Measurements from ENCODE around the gene CACNA1B. TPM values are rescaled to one million over a fixed set of nuclear protein-coding genes. Genes with fewer than 3 reads are reported as not detected.

Gene CACNA1B
- polyA plus RNA-seq, 2 of the 4 experiments (the other 2 are of a cell fraction) = 0.03 to 0.06 TPM

DNA sequence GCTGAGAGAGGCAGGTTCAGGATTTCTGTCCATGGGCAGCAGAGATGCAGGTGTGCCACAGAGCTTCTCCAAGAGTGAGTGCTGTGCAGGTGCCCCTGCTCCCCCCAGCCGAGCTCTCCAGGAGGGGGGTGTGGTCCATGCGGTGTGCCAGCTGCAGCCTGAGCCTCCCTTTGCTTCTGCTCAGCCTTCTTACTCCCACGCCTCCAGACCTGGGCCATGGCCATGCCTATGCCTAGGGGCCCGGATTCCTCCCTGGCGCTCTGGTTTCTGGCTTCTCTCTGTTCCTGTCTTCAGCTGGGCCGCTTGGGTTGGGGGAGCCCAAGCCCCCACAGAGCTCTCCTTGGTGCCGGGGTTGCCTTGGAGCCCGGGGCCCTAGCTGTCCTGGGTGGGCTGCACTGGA lies 133.3 kb downstream of the CACNA1B start:
- FAIRE-seq (no peak), ATAC-seq (no peak), DNase-seq (ENCODE audit: low read depth in 1 of 2, low spot score in 1 of 2) (no peak)
- ChIA-PET POLR2A (no interaction called here), CTCF (no interaction called here)
- TF ChIP-seq ZC3H11A (IDR thresholded peaks at IDR 0.05) (no peak), ATOH8 (CRISPR knock-in tag; IDR thresholded peaks at IDR 0.05; ENCODE audit: low read depth) (no peak), KDM1A (IDR thresholded peaks at IDR 0.05; ENCODE audit: low read depth) (no peak)
- H3K27ac ChIP-seq = no peak overlapping the region
- no peak overlapping the region for H3K4me3 ChIP-seq
- WGBS (ENCODE audit: missing lambda C conversion rate) = 26% methylated on average over 7 of the region's 8 CpGs
- no peaks in the 10 kb centered on the region for H3K4me1 ChIP-seq
- no peaks in the 10 kb centered on the region for H3K9me3 ChIP-seq
- H3K4me2 ChIP-seq = no peak overlapping the region

- ChIA-PET POLR2A (no interaction called here), CTCF (no interaction called here)
- 78% methylated on average over 4 of the region's 4 CpGs for WGBS (ENCODE audit: missing lambda C conversion rate)
- Histone ChIP-seq H3K4me2 (no peak overlapping the region), H3K4me1 (no peaks in the 10 kb centered on the region), H3K27ac (no peak overlapping the region), H3K9me3 (no peaks in the 10 kb centered on the region), H3K4me3 (no peak overlapping the region)
- FAIRE-seq (no peak), ATAC-seq (no peak), DNase-seq (ENCODE audit: low read depth in 1 of 2, low spot score in 1 of 2) (no peak)
- TF ChIP-seq JUNB (IDR thresholded peaks at IDR 0.05) = no peak
- TF ChIP-seq CBX8 (IDR thresholded peaks at IDR 0.05) = no peak
- no peak for TF ChIP-seq RCOR1 (IDR thresholded peaks at IDR 0.05; ENCODE audit: low read depth, low read length)
- no peak for TF ChIP-seq REST (IDR thresholded peaks at IDR 0.05)
- no peak for TF ChIP-seq MAFK (IDR thresholded peaks at IDR 0.05; ENCODE audit: partially characterized antibody)
- no peak for TF ChIP-seq USF2 (IDR thresholded peaks at IDR 0.05)
- TF ChIP-seq NR3C1 (IDR thresholded peaks at IDR 0.05) = no peak
- TF ChIP-seq HOXA7 (CRISPR knock-in tag; IDR thresholded peaks at IDR 0.05) = no peak
- TF ChIP-seq POLR2A (IDR thresholded peaks at IDR 0.05; ENCODE audit: low read length) = no peak
Observed at GRCh38 chr9:138011951-138012500, 134.4 kb downstream of the CACNA1B start.

DNA sequence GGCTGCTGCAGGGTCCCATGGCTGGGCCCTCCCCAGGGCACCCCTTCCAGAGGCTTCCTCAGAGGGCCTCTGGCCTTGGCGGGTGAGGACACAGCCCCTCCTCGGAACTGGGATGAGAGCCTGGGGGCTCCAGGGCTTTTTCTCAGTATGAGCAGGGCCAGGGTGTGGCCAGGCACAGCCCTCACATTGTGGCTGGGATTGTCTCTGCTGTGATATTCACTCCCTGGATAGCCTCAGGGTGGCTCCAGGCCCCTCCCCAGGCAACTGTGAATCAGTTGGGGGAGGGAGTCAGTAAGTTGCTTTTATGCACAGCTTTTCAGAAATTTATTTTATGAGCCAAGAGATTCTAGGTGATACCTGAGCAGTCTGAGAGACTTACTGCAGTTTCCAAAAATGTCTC lies 135.7 kb downstream of the CACNA1B start:
- Histone ChIP-seq H3K4me2 (no peak overlapping the region), H3K27ac (no peak overlapping the region), H3K4me3 (no peak overlapping the region), H3K4me1 (no peaks in the 10 kb centered on the region), H3K9me3 (no peaks in the 10 kb centered on the region)
- TF ChIP-seq CBX2 (IDR thresholded peaks at IDR 0.05; ENCODE audit: borderline replicate concordance, low read depth) (no peak), HOXB5 (CRISPR knock-in tag; IDR thresholded peaks at IDR 0.05) (no peak), RFX5 (IDR thresholded peaks at IDR 0.05) (no peak), EP300 (IDR thresholded peaks at IDR 0.05) (no peak), HMGXB4 (CRISPR knock-in tag; IDR thresholded peaks at IDR 0.05; ENCODE audit: borderline replicate concordance) (no peak), KDM5A (IDR thresholded peaks at IDR 0.05) (no peak), EHF (CRISPR knock-in tag; IDR thresholded peaks at IDR 0.05) (no peak), ZFP36 (IDR thresholded peaks at IDR 0.05; ENCODE audit: borderline replicate concordance, partially characterized antibody) (no peak)
- ATAC-seq (no peak; a peak in 1 of 6 replicates), FAIRE-seq (no peak), DNase-seq (ENCODE audit: low read depth in 1 of 2, low spot score in 1 of 2) (no peak)
- WGBS (ENCODE audit: missing lambda C conversion rate) = no CpG with 5 or more reads among the region's 2 CpGs
- ChIA-PET CTCF (interaction anchor here (0.8 kb wide), 1 partner anchor 69 kb away, joined by 3 read pairs; no protein-coding TSS in a partner anchor), POLR2A (no interaction called here)
